SU-DHL-6 (cell line): ENCODE data around the gene GAREM1.

Source experiments
- H2AFZ ChIP-seq: fragments of 200-600 bp; sonication (generic); 2 replicates; pipeline ENCODE4 v1.6.1; 2014; ENCODE audit warnings: low read depth, mild to moderate bottlenecking, moderate library complexity, mixed read lengths, antibody characterized with exemption, low read length; ENCODE audit not compliant: severe bottlenecking
- H3F3A ChIP-seq: fragments of 200-600 bp; shearing (Covaris generic); 2 replicates; pipeline ENCODE4 v1.6.0; 2016; ENCODE audit warnings: antibody characterized with exemption, mild to moderate bottlenecking; ENCODE audit not compliant: insufficient read depth
- H3K27ac ChIP-seq: fragments of 200-600 bp; sonication (generic); 2 replicates; pipeline ENCODE4 v1.5.1; 2016; ENCODE audit warnings: low read depth, mild to moderate bottlenecking, low read length, moderate library complexity, mixed read lengths
- H3K27me3 ChIP-seq: fragments of 200-600 bp; sonication (generic), shearing (Covaris generic); 2 replicates; pipeline ENCODE4 v1.6.0; 2014; ENCODE audit warnings: mild to moderate bottlenecking, low read length
- H3K36me3 ChIP-seq: fragments of 200-600 bp; sonication (generic); 2 replicates; pipeline ENCODE4 v1.6.1; 2014; ENCODE audit warnings: mild to moderate bottlenecking, low read length, mixed read lengths
- H3K4me2 ChIP-seq: fragments of 300-600, 200-600 bp; shearing (Covaris generic), sonication (generic); 2 replicates; pipeline ENCODE4 v1.6.0; 2014; ENCODE audit warnings: low read length, low read depth, mild to moderate bottlenecking; ENCODE audit not compliant: poor library complexity, severe bottlenecking
- H3K4me3 ChIP-seq: fragments of 200-600 bp; sonication (generic); 2 replicates; pipeline ENCODE4 v1.5.1; 2014; ENCODE audit warnings: antibody characterized with exemption, low read length, mild to moderate bottlenecking, mixed read lengths; ENCODE audit not compliant: insufficient read depth, poor library complexity, severe bottlenecking
- H3K79me2 ChIP-seq: fragments of 200-600 bp; sonication (generic); 2 replicates; pipeline ENCODE4 v1.6.1; 2014; ENCODE audit warnings: mild to moderate bottlenecking, low read length, moderate library complexity; ENCODE audit not compliant: insufficient read depth
- H3K9ac ChIP-seq: fragments of 200-600 bp; sonication (generic); 2 replicates; pipeline ENCODE4 v1.7.0; 2014; ENCODE audit warnings: mild to moderate bottlenecking, low read length
- H3K9me2 ChIP-seq: fragments of 200-600 bp; sonication (generic); replicated peaks from 2 replicates; pipeline ENCODE4 v1.6.1; 2014; ENCODE audit warnings: low read length; ENCODE audit not compliant: insufficient read depth
- H3K9me3 ChIP-seq: fragments of 200-600 bp; sonication (generic); 2 replicates; pipeline ENCODE4 v1.6.1; 2014; ENCODE audit warnings: low read length, mixed read lengths; ENCODE audit not compliant: insufficient read depth
- H4K20me1 ChIP-seq: fragments of 200-600 bp; sonication (generic); 2 replicates; pipeline ENCODE4 v1.6.1; 2014; ENCODE audit warnings: low read depth, mild to moderate bottlenecking, antibody characterized with exemption, low read length, moderate library complexity, mixed read lengths
- EZH2phosphoT487 ChIP-seq: fragments of 200-600 bp; sonication (generic), shearing (Covaris generic); conservative IDR thresholded peaks from 2 replicates; pipeline ENCODE4 v1.6.1; 2018; ENCODE audit warnings: mild to moderate bottlenecking, antibody characterized with exemption, low read length, moderate library complexity, mixed read lengths
- TF ChIP-seq, protein P1 (sequence below): fragments of 200-600 bp; sonication (generic); IDR thresholded peaks from one replicate; pipeline ENCODE4 v1.5.1; 2017; ENCODE audit warnings: antibody characterized with exemption, mild to moderate bottlenecking, low read length, moderate library complexity; ENCODE audit not compliant: insufficient read depth, poor library complexity, severe bottlenecking

Gene GAREM1

DNA sequence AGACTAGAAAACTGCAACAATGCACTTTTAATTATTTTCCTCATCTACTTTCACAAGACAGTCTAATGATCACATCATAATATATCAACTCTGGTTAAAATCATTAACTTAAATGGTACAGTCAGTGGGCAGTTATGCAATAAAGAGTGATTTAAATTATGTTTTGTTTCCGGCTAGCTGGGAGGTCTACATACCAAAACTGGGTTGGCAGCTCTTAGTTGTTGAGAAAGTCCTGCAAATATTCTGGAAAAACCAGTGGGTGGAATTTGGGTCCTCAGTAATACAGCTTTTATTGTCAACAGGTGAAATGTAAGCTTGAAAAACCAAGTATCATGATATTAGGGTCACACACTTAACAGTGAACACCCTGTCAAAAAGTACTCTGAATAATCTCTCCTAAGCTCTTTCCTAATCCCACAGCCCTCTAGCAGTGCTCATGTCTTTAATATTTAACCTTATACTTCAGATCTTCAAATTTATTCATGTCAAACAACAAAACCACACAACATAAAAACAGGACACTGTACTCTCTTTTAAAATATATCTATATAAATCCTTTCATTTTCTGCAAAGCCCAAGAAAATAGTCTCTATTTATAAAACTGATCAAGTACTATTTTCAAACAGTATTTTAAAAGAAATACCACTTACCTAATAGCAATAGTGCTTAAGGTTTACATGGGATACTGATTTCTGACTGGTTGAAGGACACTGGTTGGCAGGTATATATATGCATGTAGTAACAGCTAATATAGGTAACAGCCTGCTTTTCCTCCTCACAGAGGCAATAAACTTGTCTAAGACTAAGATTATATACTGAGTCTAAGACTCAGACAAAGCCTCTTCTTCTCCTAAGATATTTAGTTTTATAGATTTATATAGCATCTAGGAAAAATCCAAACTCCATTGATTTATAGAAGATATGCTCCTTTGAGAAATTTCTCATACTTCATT is 103.8 kb downstream of the GAREM1 start:
- Histone ChIP-seq H3K4me2 (no peak overlapping the region), H3K4me3 (no peak overlapping the region), H3K9ac (no peak overlapping the region), H3K27ac (no peak overlapping the region), H2AFZ (no peak overlapping the region), H3K9me2 (no peaks in the 10 kb centered on the region), H3K36me3 (no peaks in the 10 kb centered on the region), H4K20me1 (no peaks in the 10 kb centered on the region), H3F3A (no peaks in the 10 kb centered on the region), H3K27me3 (no peaks in the 10 kb centered on the region), H3K79me2 (no peaks in the 10 kb centered on the region), H3K9me3 (no peaks in the 10 kb centered on the region)
- no peak for TF ChIP-seq EZH2phosphoT487
- TF ChIP-seq, protein P1, sequence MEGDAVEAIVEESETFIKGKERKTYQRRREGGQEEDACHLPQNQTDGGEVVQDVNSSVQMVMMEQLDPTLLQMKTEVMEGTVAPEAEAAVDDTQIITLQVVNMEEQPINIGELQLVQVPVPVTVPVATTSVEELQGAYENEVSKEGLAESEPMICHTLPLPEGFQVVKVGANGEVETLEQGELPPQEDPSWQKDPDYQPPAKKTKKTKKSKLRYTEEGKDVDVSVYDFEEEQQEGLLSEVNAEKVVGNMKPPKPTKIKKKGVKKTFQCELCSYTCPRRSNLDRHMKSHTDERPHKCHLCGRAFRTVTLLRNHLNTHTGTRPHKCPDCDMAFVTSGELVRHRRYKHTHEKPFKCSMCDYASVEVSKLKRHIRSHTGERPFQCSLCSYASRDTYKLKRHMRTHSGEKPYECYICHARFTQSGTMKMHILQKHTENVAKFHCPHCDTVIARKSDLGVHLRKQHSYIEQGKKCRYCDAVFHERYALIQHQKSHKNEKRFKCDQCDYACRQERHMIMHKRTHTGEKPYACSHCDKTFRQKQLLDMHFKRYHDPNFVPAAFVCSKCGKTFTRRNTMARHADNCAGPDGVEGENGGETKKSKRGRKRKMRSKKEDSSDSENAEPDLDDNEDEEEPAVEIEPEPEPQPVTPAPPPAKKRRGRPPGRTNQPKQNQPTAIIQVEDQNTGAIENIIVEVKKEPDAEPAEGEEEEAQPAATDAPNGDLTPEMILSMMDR: no peak

DNA sequence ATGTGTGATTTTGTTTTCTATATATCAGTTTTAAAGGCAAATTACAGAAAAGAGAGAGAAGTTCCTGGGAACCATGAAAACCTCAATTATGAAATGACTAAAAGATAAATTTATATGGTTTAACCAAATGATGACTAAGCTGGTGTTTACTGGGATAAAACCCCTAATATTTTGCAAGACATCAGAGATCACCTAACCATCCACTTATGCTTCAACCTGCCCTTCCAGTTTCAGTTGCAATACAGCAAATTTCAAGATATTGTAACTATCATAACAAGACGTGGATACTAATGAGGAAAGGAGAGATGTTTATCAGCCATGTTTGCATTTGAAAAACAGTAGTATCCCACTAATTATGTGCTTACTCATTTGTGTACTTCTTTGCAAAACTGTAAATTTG is 108.2 kb downstream of the GAREM1 start:
- Histone ChIP-seq H3K9me2 (no peaks in the 10 kb centered on the region), H3K36me3 (no peaks in the 10 kb centered on the region), H3K9me3 (no peaks in the 10 kb centered on the region), H3K27me3 (no peaks in the 10 kb centered on the region), H4K20me1 (no peaks in the 10 kb centered on the region), H3K4me2 (no peak overlapping the region), H3K4me3 (no peak overlapping the region), H3K9ac (no peak overlapping the region), H3K79me2 (no peaks in the 10 kb centered on the region), H2AFZ (no peak overlapping the region), H3F3A (no peaks in the 10 kb centered on the region), H3K27ac (no peak overlapping the region)
- TF ChIP-seq, protein P1: no peak
- no peak for TF ChIP-seq EZH2phosphoT487

DNA sequence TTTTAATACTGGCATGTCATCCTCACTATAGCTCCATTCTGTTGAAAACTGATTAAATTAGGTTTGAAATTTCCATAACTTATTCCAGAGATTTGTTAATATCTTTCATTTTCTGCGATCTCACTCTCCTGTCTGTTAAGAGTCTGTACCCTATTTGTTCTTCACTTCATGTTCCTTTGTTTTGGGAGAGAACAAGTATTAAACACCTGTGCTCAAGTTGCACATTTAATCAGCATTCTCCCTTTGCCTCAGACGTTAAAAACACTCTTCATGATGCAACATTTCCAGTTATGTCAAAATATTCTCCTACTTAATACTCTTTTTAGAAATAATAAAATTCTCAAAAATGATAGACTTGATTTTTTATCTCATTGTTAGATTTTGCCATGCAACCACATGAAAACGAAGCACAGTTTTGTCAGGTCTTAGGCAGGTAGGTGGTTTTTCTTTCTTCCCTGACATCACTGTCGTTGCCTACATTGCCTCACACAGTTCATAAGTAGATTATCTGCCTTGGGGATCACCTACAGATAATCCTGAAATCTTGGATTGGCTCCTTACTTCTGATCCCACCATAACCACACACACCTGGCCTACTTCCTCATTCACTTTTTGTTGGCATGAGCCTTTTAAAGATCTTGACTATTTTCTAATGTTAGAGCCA is 109.9 kb downstream of the GAREM1 start:
- no peak for TF ChIP-seq EZH2phosphoT487
- TF ChIP-seq, protein P1: no peak
- H3K36me3 ChIP-seq: no peaks in the 10 kb centered on the region
- no peak overlapping the region for H2AFZ ChIP-seq
- no peaks in the 10 kb centered on the region for H3K27me3 ChIP-seq
- H3F3A ChIP-seq: no peaks in the 10 kb centered on the region
- H3K9me2 ChIP-seq: no peaks in the 10 kb centered on the region
- no peaks in the 10 kb centered on the region for H3K79me2 ChIP-seq
- H4K20me1 ChIP-seq: no peaks in the 10 kb centered on the region
- no peaks in the 10 kb centered on the region for H3K9me3 ChIP-seq
- no peak overlapping the region for H3K9ac ChIP-seq
- H3K4me3 ChIP-seq: no peak overlapping the region
- H3K4me2 ChIP-seq: no peak overlapping the region
- no peak overlapping the region for H3K27ac ChIP-seq
